ENCODE data around the gene MIPEP. TPM values are rescaled to one million over a fixed set of nuclear protein-coding genes. Genes with fewer than 3 reads are reported as not detected.

Gene MIPEP
- total RNA-seq, 1 donor, result 3.5 TPM

GRCh38 chr13:23684647-23685046, 204.6 kb downstream of the MIPEP start:
- Histone ChIP-seq H3K9me3 (ENCODE audit: low read depth, low read length) (peaks cover 13% of the 10 kb centered on the region), H3K4me3 (ENCODE audit: low read length) (no peak overlapping the region), H3K27me3 (ENCODE audit: insufficient read depth, low read length) (no peaks in the 10 kb centered on the region), H3K4me1 (ENCODE audit: insufficient read depth, low read length) (no peaks in the 10 kb centered on the region)

- Histone ChIP-seq H3K9me3 (ENCODE audit: low read depth, low read length) (peaks cover 13% of the 10 kb centered on the region), H3K4me3 (ENCODE audit: low read length) (no peak overlapping the region), H3K4me1 (ENCODE audit: insufficient read depth, low read length) (no peaks in the 10 kb centered on the region), H3K27me3 (ENCODE audit: insufficient read depth, low read length) (no peaks in the 10 kb centered on the region)
Measured at GRCh38 chr13:23683084-23683483, 206.1 kb downstream of the MIPEP start.

DNA sequence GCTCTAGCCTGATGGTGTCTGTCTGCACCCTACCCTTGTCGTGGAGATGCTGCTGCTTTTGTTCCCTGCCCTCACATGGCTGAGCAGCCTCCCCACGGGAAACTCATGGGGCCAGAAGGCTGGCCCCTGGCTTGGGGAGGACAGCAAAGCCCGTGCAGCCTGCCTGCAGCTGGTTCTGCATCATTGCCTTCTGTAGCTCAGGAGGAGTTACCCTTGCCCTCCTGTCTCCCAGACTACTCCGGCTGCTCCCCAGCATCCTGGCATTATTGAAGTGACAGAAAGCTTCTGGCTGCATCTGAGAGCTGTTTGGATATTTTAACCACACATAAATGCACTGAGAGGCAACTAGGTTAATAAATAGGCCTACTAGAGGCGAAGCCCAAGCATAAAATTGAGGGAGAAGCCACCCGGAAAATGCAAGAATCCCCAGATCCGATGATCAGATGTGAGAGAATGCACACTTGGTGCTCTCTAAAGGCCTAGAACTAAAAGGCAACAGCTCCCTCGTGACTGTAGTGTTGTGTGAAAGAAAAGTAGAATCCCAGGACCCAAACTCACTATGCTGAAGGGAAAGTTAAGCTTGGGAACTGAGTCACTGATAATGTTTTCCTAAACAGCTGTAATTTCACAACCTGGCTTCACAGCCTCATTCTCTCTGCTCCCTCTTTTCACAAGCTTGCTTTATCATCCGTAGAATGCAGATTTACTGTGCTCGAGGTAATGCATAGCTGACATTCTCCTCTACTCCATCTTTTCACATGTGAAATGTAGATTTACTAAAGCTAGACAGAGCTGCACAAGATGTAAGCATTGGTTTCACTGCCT, 208.1 kb downstream of the MIPEP start:
- H3K4me1 ChIP-seq (ENCODE audit: insufficient read depth, low read length), result no peaks in the 10 kb centered on the region
- H3K4me3 ChIP-seq (ENCODE audit: low read length), result no peak overlapping the region
- no peaks in the 10 kb centered on the region for H3K27me3 ChIP-seq (ENCODE audit: insufficient read depth, low read length)
- H3K9me3 ChIP-seq (ENCODE audit: low read depth, low read length), result peaks cover 13% of the 10 kb centered on the region

Other genes starting within 250 kb of the MIPEP start
- gene C1QTNF9B, start 8.1 kb upstream of the MIPEP start, total RNA-seq, result not detected